Astrocyte (in vitro differentiated cells and primary cell): ENCODE measurements around the gene CPEB4. TPM values are rescaled to one million over a fixed set of nuclear protein-coding genes. Genes with fewer than 3 reads are reported as not detected.

Experiments
- DNase-seq: peaks from one replicate; pipeline ENCODE4 v3.0.0-alpha.2; 2010; ENCODE audit warnings: low read depth
- FAIRE-seq: peaks from 2 replicates; lab custom pipeline; 2011; peaks lifted over from hg19 to GRCh38; lab: Jason Lieb, UNC
- H2AFZ ChIP-seq: 2 replicates; pipeline ENCODE4 v1.6.0; 2012; ENCODE audit warnings: low read depth, low read length, inconsistent platforms
- H3K27ac ChIP-seq: 2 replicates; pipeline ENCODE4 v1.5.1; 2011; ENCODE audit warnings: low read depth, low read length, inconsistent platforms
- H3K27me3 ChIP-seq: 2 replicates; pipeline ENCODE4 v1.6.0; 2011; ENCODE audit warnings: low read length, inconsistent platforms; ENCODE audit not compliant: insufficient read depth
- H3K36me3 ChIP-seq: 2 replicates; pipeline ENCODE4 v1.5.1; 2011; ENCODE audit warnings: low read length, inconsistent platforms; ENCODE audit not compliant: insufficient read depth
- H3K4me1 ChIP-seq: 2 replicates; pipeline ENCODE4 v1.5.1; 2011; ENCODE audit warnings: low read length, inconsistent platforms; ENCODE audit not compliant: insufficient read depth
- H3K4me2 ChIP-seq: 2 replicates; pipeline ENCODE4 v1.6.0; 2012; ENCODE audit warnings: low read length, inconsistent platforms
- H3K4me3 ChIP-seq: 2 replicates; pipeline ENCODE4 v1.5.1; 2011; ENCODE audit warnings: low read depth, mild to moderate bottlenecking, low read length, inconsistent platforms; ENCODE audit not compliant: insufficient read depth
- H3K79me2 ChIP-seq: 2 replicates; pipeline ENCODE4 v1.6.0; 2012; ENCODE audit warnings: mild to moderate bottlenecking, low read length, inconsistent platforms; ENCODE audit not compliant: insufficient read depth
- H3K9ac ChIP-seq: 2 replicates; pipeline ENCODE4 v1.6.0; 2012; ENCODE audit warnings: mild to moderate bottlenecking, low read length, inconsistent platforms
- H3K9me3 ChIP-seq: 2 replicates; pipeline ENCODE4 v1.5.1; 2012; ENCODE audit warnings: low read depth, mild to moderate bottlenecking, low read length, inconsistent platforms; ENCODE audit not compliant: insufficient read depth
- H4K20me1 ChIP-seq: 2 replicates; pipeline ENCODE4 v1.6.0; 2012; ENCODE audit warnings: low read length, inconsistent platforms; ENCODE audit not compliant: insufficient read depth
- H3K27ac Mint-ChIP-seq: one replicate; pipeline ENCODE4 v1.8.0; 2021; ENCODE audit warnings: mild to moderate bottlenecking, mixed read lengths; ENCODE audit not compliant: unreplicated experiment
- H3K27me3 Mint-ChIP-seq: one replicate; pipeline ENCODE4 v1.8.0; 2021; ENCODE audit warnings: low read depth, mixed read lengths; ENCODE audit not compliant: unreplicated experiment
- H3K36me3 Mint-ChIP-seq: one replicate; pipeline ENCODE4 v1.8.0; 2021; ENCODE audit warnings: low read depth, mixed read lengths; ENCODE audit not compliant: unreplicated experiment
- H3K4me1 Mint-ChIP-seq: one replicate; pipeline ENCODE4 v1.8.0; 2021; ENCODE audit warnings: low read depth, mixed read lengths; ENCODE audit not compliant: unreplicated experiment
- H3K4me3 Mint-ChIP-seq: one replicate; pipeline ENCODE4 v1.8.0; 2021; ENCODE audit warnings: mild to moderate bottlenecking, moderate library complexity, mixed read lengths; ENCODE audit not compliant: unreplicated experiment
- H3K9me3 Mint-ChIP-seq: one replicate; pipeline ENCODE4 v1.8.0; 2021; ENCODE audit warnings: mild to moderate bottlenecking, mixed read lengths; ENCODE audit not compliant: unreplicated experiment
- CTCF ChIP-seq: IDR thresholded peaks from 2 replicates; pipeline ENCODE4 v1.5.1; 2011; ENCODE audit warnings: low read depth, mild to moderate bottlenecking, inconsistent platforms, low read length, moderate library complexity; ENCODE audit not compliant: insufficient read depth
- EZH2 ChIP-seq: IDR thresholded peaks from 2 replicates; pipeline ENCODE4 v1.6.1; 2012; ENCODE audit warnings: mild to moderate bottlenecking, low read length, inconsistent platforms; ENCODE audit not compliant: insufficient read depth
- total RNA-seq: library from RNA; stranded (reverse); gene quantifications from 2 replicates; pipeline ENCODE4 v1.2.1, GENCODE V29; 2021

Gene CPEB4
- total RNA-seq, 1 donor from 2014 or later, result 37.2 TPM

- no peaks in the 10 kb centered on the region for H3K36me3 Mint-ChIP-seq
- H3K27ac Mint-ChIP-seq, result no peak overlapping the region
- Histone ChIP-seq H3K4me3 (no peak overlapping the region), H4K20me1 (no peaks in the 10 kb centered on the region), H3K79me2 (no peaks in the 10 kb centered on the region), H3K36me3 (no peaks in the 10 kb centered on the region), H3K27ac (no peak overlapping the region), H3K4me2 (no peak overlapping the region), H2AFZ (no peak overlapping the region), H3K4me1 (no peaks in the 10 kb centered on the region), H3K9ac (no peak overlapping the region), H3K9me3 (no peaks in the 10 kb centered on the region), H3K27me3 (peaks cover 9% of the 10 kb centered on the region)
- peak; percentile 40 for TF ChIP-seq CTCF
- TF ChIP-seq EZH2, result no peak
- H3K27me3 Mint-ChIP-seq, result peaks cover 9% of the 10 kb centered on the region
- H3K4me3 Mint-ChIP-seq, result no peak overlapping the region
- DNase-seq (no peak), FAIRE-seq (no peak)
- H3K4me1 Mint-ChIP-seq, result no peaks in the 10 kb centered on the region
- H3K9me3 Mint-ChIP-seq, result peaks cover 3% of the 10 kb centered on the region
Observed at GRCh38 chr5:173984218-173984617, 96.1 kb downstream of the CPEB4 start.

- FAIRE-seq (no peak), DNase-seq (no peak)
- Histone ChIP-seq H3K4me3 (no peak within 1 kb of the TSS), H3K27ac (no peak within 1 kb of the TSS), H3K27me3 (peaks cover 5% of the 10 kb centered on the region), H3K79me2 (no peaks in the 10 kb centered on the region), H3K9ac (no peak within 1 kb of the TSS), H3K36me3 (no peaks in the 10 kb centered on the region), H4K20me1 (no peaks in the 10 kb centered on the region), H3K4me2 (no peak within 1 kb of the TSS), H3K4me1 (no peaks in the 10 kb centered on the region), H2AFZ (no peak within 1 kb of the TSS), H3K9me3 (no peaks in the 10 kb centered on the region)
- no peak for TF ChIP-seq CTCF
- TF ChIP-seq EZH2, result no peak
- H3K27me3 Mint-ChIP-seq, result peaks cover 6% of the 10 kb centered on the region
- H3K36me3 Mint-ChIP-seq, result no peaks in the 10 kb centered on the region
- H3K4me1 Mint-ChIP-seq, result no peaks in the 10 kb centered on the region
- peaks cover 7% of the 10 kb centered on the region for H3K9me3 Mint-ChIP-seq
- no peak within 1 kb of the TSS for H3K27ac Mint-ChIP-seq
- H3K4me3 Mint-ChIP-seq, result no peak within 1 kb of the TSS
Observed at GRCh38 chr5:173988554-173989431, 100.6 kb downstream of the CPEB4 start, which contains the start of gene C5orf47. TSS of gene C5orf47 (plus strand) at chr5:173989170. CDS start at chr5:173989264, 94 bp downstream.
